IMR-90 (cell line): Measurements from ENCODE around the gene CREBL2. TPM values are rescaled to one million over a fixed set of nuclear protein-coding genes. Genes with fewer than 3 reads are reported as not detected.

Experiments
- ATAC-seq: fragments of 200-7000 bp; cut with Tn5 transposase; 2 replicates; pipeline ENCODE4 v1.9.1; 2020; ENCODE audit warnings: low read depth, mild to moderate bottlenecking, moderate library complexity
- BruUV-seq: library from RNA; stranded (reverse); fragments of 400-500 nt; replicated peaks from 2 replicates; lab custom pipeline; 2021; lab: Mats Ljungman, UMichigan
- CTCF ChIA-PET: fragments of 300-600 bp; formaldehyde crosslinking; extraction: SDS; loops from one replicate; lab custom pipeline; 2021; ENCODE audit warnings: antibody characterized with exemption; lab: Yijun Ruan, JAX
- POLR2A ChIA-PET: fragments of 300-600 bp; sonication (Branson Sonifier 250); formaldehyde crosslinking; loops from one replicate; lab custom pipeline; 2022; ENCODE audit warnings: antibody characterized with exemption; ENCODE audit not compliant: unreplicated experiment; lab: Charles Lee
- DNase-seq: peaks from one replicate; pipeline ENCODE4 v3.0.0; 2013
- H2AFZ ChIP-seq: replicated peaks from 2 replicates; pipeline ENCODE3; 2013; ENCODE audit warnings: low read length, mild to moderate bottlenecking; ENCODE audit not compliant: poor library complexity
- H2AK5ac ChIP-seq: 2 replicates; pipeline ENCODE4 v1.6.1; 2013; ENCODE audit warnings: low read depth, low read length, inconsistent platforms
- H2AK9ac ChIP-seq: replicated peaks from 2 replicates; pipeline ENCODE3; 2013; ENCODE audit warnings: mild to moderate bottlenecking, low read depth, low read length, moderate library complexity; ENCODE audit not compliant: poor library complexity
- H2BK120ac ChIP-seq: 2 replicates; pipeline ENCODE4 v1.6.1; 2013; ENCODE audit warnings: low read depth, low read length, inconsistent platforms
- H2BK15ac ChIP-seq: 3 replicates; pipeline ENCODE4 v1.6.1; 2013; ENCODE audit warnings: low read depth, low read length, inconsistent platforms
- H2BK20ac ChIP-seq: 2 replicates; pipeline ENCODE4 v1.6.1; 2013; ENCODE audit warnings: low read depth, mild to moderate bottlenecking, inconsistent platforms, low read length, moderate library complexity
- H2BK5ac ChIP-seq: 2 replicates; pipeline ENCODE4 v1.6.1; 2013; ENCODE audit warnings: mild to moderate bottlenecking, low read depth, low read length, inconsistent platforms; ENCODE audit not compliant: poor library complexity, severe bottlenecking
- H3K14ac ChIP-seq: replicated peaks from 2 replicates; pipeline ENCODE4 v1.6.1; 2013; ENCODE audit warnings: low read depth, low read length, inconsistent platforms
- H3K18ac ChIP-seq: 2 replicates; pipeline ENCODE4 v1.6.1; 2013; ENCODE audit warnings: low read depth, low read length, control low read depth
- H3K23ac ChIP-seq: 2 replicates; pipeline ENCODE4 v1.6.1; 2013; ENCODE audit warnings: low read depth, low read length, inconsistent platforms
- H3K27ac ChIP-seq: 2 replicates; pipeline ENCODE4 v1.5.1; 2013; ENCODE audit warnings: mild to moderate bottlenecking, control low read depth, low read length; ENCODE audit not compliant: insufficient read depth
- H3K27me3 ChIP-seq: 2 replicates; pipeline ENCODE4 v1.6.1; 2013; ENCODE audit warnings: low read length; ENCODE audit not compliant: control insufficient read depth, insufficient read depth
- H3K36me3 ChIP-seq: 2 replicates; pipeline ENCODE4 v1.6.1; 2013; ENCODE audit warnings: low read length, mixed read lengths; ENCODE audit not compliant: control insufficient read depth, insufficient read depth
- H3K4ac ChIP-seq: 2 replicates; pipeline ENCODE4 v1.6.1; 2013; ENCODE audit warnings: low read depth, low read length, inconsistent platforms
- H3K4me1 ChIP-seq: 2 replicates; pipeline ENCODE4 v1.6.1; 2013; ENCODE audit warnings: low read length, mixed read lengths; ENCODE audit not compliant: control insufficient read depth, insufficient read depth
- H3K4me2 ChIP-seq: 2 replicates; pipeline ENCODE4 v1.6.1; 2013; ENCODE audit warnings: low read depth, mild to moderate bottlenecking, control low read depth, low read length, moderate library complexity
- H3K4me3 ChIP-seq: 2 replicates; pipeline ENCODE4 v1.5.1; 2013; ENCODE audit warnings: low read depth, mild to moderate bottlenecking, control low read depth, low read length, moderate library complexity; ENCODE audit not compliant: insufficient read depth
- H3K56ac ChIP-seq: 2 replicates; pipeline ENCODE4 v1.6.1; 2013; ENCODE audit warnings: low read length, inconsistent platforms; ENCODE audit not compliant: insufficient read depth; ENCODE audit errors: extremely low read depth
- H3K79me1 ChIP-seq, 2 experiments: 2 replicates each; pipeline ENCODE4 v1.6.1; 2013; ENCODE audit warnings: low read length in 2 of 2, inconsistent platforms in 1 of 2, low read depth in 1 of 2
- H3K9ac ChIP-seq: 2 replicates; pipeline ENCODE4 v1.6.1; 2013; ENCODE audit warnings: low read depth, low read length, control low read depth
- H3K9me1 ChIP-seq: 2 replicates; pipeline ENCODE4 v1.6.1; 2013; ENCODE audit warnings: low read length, inconsistent platforms; ENCODE audit not compliant: insufficient read depth
- H3K9me3 ChIP-seq: 2 replicates; pipeline ENCODE4 v1.6.1; 2013; ENCODE audit warnings: low read length; ENCODE audit not compliant: control insufficient read depth, insufficient read depth
- H4K20me1 ChIP-seq: 2 replicates; pipeline ENCODE4 v1.6.1; 2013; ENCODE audit warnings: low read length, inconsistent platforms; ENCODE audit not compliant: insufficient read depth
- H4K5ac ChIP-seq: 2 replicates; pipeline ENCODE4 v1.6.1; 2013; ENCODE audit warnings: mild to moderate bottlenecking, low read depth, low read length, control low read depth
- H4K8ac ChIP-seq, 2 experiments: 2 replicates each; pipeline ENCODE4 v1.6.1; 2013; ENCODE audit warnings: low read depth in 2 of 2, low read length in 2 of 2, control low read depth in 1 of 2, inconsistent platforms in 1 of 2
- H4K91ac ChIP-seq: 2 replicates; pipeline ENCODE4 v1.6.1; 2013; ENCODE audit warnings: low read depth, low read length, inconsistent platforms; ENCODE audit not compliant: insufficient read depth
- CEBPB ChIP-seq: IDR thresholded peaks from 2 replicates; pipeline ENCODE4 v1.6.1; 2012; ENCODE audit warnings: low read depth, low read length, improper control_type of control experiment
- CHD1 ChIP-seq: IDR thresholded peaks from 2 replicates; pipeline ENCODE4 v1.6.1; 2012; ENCODE audit warnings: low read depth, low read length, improper control_type of control experiment
- ELK1 ChIP-seq: fragments of 150-350 bp; IDR thresholded peaks from 2 replicates; pipeline ENCODE4 v1.6.1; 2016; ENCODE audit warnings: low read depth, mild to moderate bottlenecking, low read length, moderate library complexity, borderline replicate concordance
- FOS ChIP-seq: fragments of 150-350 bp; IDR thresholded peaks from 2 replicates; pipeline ENCODE4 v1.6.1; 2016; ENCODE audit warnings: low read depth, low read length
- MAFK ChIP-seq: IDR thresholded peaks from 2 replicates; pipeline ENCODE4 v1.6.1; 2012; ENCODE audit warnings: low read depth, low read length, improper control_type of control experiment
- MAZ ChIP-seq: IDR thresholded peaks from 2 replicates; pipeline ENCODE4 v1.6.1; 2012; ENCODE audit warnings: low read depth, mild to moderate bottlenecking, low read length, improper control_type of control experiment, moderate library complexity, borderline replicate concordance
- MXI1 ChIP-seq: IDR thresholded peaks from 2 replicates; pipeline ENCODE4 v1.6.1; 2012; ENCODE audit warnings: low read depth, mild to moderate bottlenecking, low read length, moderate library complexity, borderline replicate concordance
- NFE2L2 ChIP-seq: fragments of 150-350 bp; IDR thresholded peaks from 2 replicates; pipeline ENCODE4 v1.6.1; 2016; ENCODE audit warnings: low read depth, mild to moderate bottlenecking, low read length
- POLR2A ChIP-seq: IDR thresholded peaks from 2 replicates; pipeline ENCODE4 v1.6.1; 2012; ENCODE audit warnings: mild to moderate bottlenecking, low read depth, low read length
- RAD21 ChIP-seq: IDR thresholded peaks from 2 replicates; pipeline ENCODE4 v1.6.1; 2012; ENCODE audit warnings: low read length, improper control_type of control experiment
- RCOR1 ChIP-seq: IDR thresholded peaks from 2 replicates; pipeline ENCODE4 v1.6.1; 2012; ENCODE audit warnings: mild to moderate bottlenecking, low read length, improper control_type of control experiment; ENCODE audit not compliant: insufficient replicate concordance
- RFX5 ChIP-seq: IDR thresholded peaks from 2 replicates; pipeline ENCODE4 v1.8.0; 2012; ENCODE audit warnings: low read depth, mild to moderate bottlenecking, low read length, moderate library complexity
- SMC3 ChIP-seq: fragments of 150-350 bp; IDR thresholded peaks from 2 replicates; pipeline ENCODE4 v1.6.1; 2016; ENCODE audit warnings: low read depth, mild to moderate bottlenecking, antibody characterized with exemption, low read length, moderate library complexity
- USF2 ChIP-seq: fragments of 150-350 bp; IDR thresholded peaks from 2 replicates; pipeline ENCODE4 v1.6.1; 2017; ENCODE audit warnings: mild to moderate bottlenecking, antibody characterized with exemption, low read length, low read depth
- WGBS, 2 experiments: methylation state at CpG; one replicate each; pipeline versions ENCODE4 v1.1.5 to v1.1.7; 2013; ENCODE audit warnings: missing lambda C conversion rate in 2 of 2; ENCODE audit not compliant: insufficient read length in 1 of 2; ENCODE audit errors: extremely low coverage in 2 of 2; 5-methylcytosine and 5-hydroxymethylcytosine counted together
- dilution Hi-C: fragments of 300-500 bp; cut with HindIII; formaldehyde crosslinking; loops from one replicate; pipeline ENCODE4 v1.14.3; 2018; ENCODE audit warnings: low sequenced_read_pairs; ENCODE audit not compliant: unreplicated experiment
- in situ Hi-C: fragments of 300-500 bp; cut with MboI; formaldehyde crosslinking; loops from 3 replicates; pipeline ENCODE4 v1.14.3; 2019; ENCODE audit warnings: low sequenced_read_pairs, inconsistent platforms, mixed read lengths
- intact Hi-C: fragments of 100-400 bp; cut with micrococcal nuclease; formaldehyde crosslinking; loops from 2 replicates; pipeline ENCODE4 v1.10.0; 2022
- polyA plus RNA-seq, 3 experiments: library from polyadenylated mRNA; depleted of rRNA; stranded (reverse); fragments of >200 nt; gene quantifications; 2 replicates each; pipeline ENCODE4 v1.2.3, GENCODE V29; 2012; ENCODE audit warnings: low replicate concordance in 1 of 3
- total RNA-seq: library from RNA; depleted of rRNA; stranded (reverse); fragments of >200 nt; gene quantifications from 2 replicates; pipeline ENCODE4 v1.2.3, GENCODE V29; 2012
- TF ChIP-seq, protein P1 (sequence below): conservative IDR thresholded peaks from 2 replicates; pipeline ENCODE4 v1.5.1; 2012; ENCODE audit warnings: mild to moderate bottlenecking, low read depth, low read length, improper control_type of control experiment

Gene CREBL2
- total and polyA plus RNA-seq, 2 of the 4 experiments (the other 2 are of a cell fraction), result 11.5 to 19.0 TPM

- Histone ChIP-seq H2BK120ac (no peak overlapping the region), H3K23ac (no peak overlapping the region), H3K36me3 (no peaks in the 10 kb centered on the region), H4K91ac (no peak overlapping the region), H3K4me3 (no peak overlapping the region), H3K27ac (no peak overlapping the region), H4K5ac (no peak overlapping the region), H3K4me1 (peaks cover 3% of the 10 kb centered on the region; the same call in 1 of the 2 replicates), H3K4ac (no peak overlapping the region), H3K27me3 (peaks cover 2% of the 10 kb centered on the region; the same call in 1 of the 2 replicates), H3K79me1 (no peaks in the 10 kb centered on the region; a peak in 1 of 4 replicates), H3K9ac (no peak overlapping the region), H4K20me1 (no peaks in the 10 kb centered on the region), H3K56ac (no peak overlapping the region), H3K9me1 (0 out of 2 replicates have a peak, but pooled peaks cover 1% of the 10 kb centered on the region), H3K9me3 (no peaks in the 10 kb centered on the region), H3K18ac (no peak overlapping the region), H2BK5ac (no peak overlapping the region), H2BK15ac (no peak overlapping the region), H3K14ac (no peak overlapping the region), H2AFZ (no peak overlapping the region), H3K4me2 (no peak overlapping the region), H2AK9ac (no peak overlapping the region), H2BK20ac (no peak overlapping the region), H4K8ac (no peak overlapping the region), H2AK5ac (no peak overlapping the region)
- dilution Hi-C loops (no loop called here), intact Hi-C loops (no loop called here), in situ Hi-C loops (no loop called here)
- no CpG with 5 or more reads among the region's 1 CpG for WGBS, 2 experiments
- no TSS peak for BruUV-seq
- TF ChIP-seq USF2, result no peak
- TF ChIP-seq SMC3, result no peak
- TF ChIP-seq, protein P1, sequence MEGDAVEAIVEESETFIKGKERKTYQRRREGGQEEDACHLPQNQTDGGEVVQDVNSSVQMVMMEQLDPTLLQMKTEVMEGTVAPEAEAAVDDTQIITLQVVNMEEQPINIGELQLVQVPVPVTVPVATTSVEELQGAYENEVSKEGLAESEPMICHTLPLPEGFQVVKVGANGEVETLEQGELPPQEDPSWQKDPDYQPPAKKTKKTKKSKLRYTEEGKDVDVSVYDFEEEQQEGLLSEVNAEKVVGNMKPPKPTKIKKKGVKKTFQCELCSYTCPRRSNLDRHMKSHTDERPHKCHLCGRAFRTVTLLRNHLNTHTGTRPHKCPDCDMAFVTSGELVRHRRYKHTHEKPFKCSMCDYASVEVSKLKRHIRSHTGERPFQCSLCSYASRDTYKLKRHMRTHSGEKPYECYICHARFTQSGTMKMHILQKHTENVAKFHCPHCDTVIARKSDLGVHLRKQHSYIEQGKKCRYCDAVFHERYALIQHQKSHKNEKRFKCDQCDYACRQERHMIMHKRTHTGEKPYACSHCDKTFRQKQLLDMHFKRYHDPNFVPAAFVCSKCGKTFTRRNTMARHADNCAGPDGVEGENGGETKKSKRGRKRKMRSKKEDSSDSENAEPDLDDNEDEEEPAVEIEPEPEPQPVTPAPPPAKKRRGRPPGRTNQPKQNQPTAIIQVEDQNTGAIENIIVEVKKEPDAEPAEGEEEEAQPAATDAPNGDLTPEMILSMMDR, result no peak
- no peak for TF ChIP-seq CEBPB
- TF ChIP-seq RCOR1, result no peak
- no peak for TF ChIP-seq ELK1
- TF ChIP-seq FOS, result no peak
- TF ChIP-seq RFX5, result no peak
- no peak for TF ChIP-seq POLR2A
- TF ChIP-seq RAD21, result no peak
- no peak for TF ChIP-seq MXI1
- no peak for TF ChIP-seq NFE2L2
- TF ChIP-seq MAZ, result no peak
- TF ChIP-seq CHD1, result no peak
- TF ChIP-seq MAFK, result no peak
- DNase-seq, result no peak
- ChIA-PET POLR2A (no interaction called here), CTCF (no interaction called here)
- ATAC-seq, result no peak
Observed at GRCh38 chr12:12668005-12668404, 56.3 kb downstream of the CREBL2 start.
